ENCODE results near the gene DHFR. TPM values are rescaled to one million over a fixed set of nuclear protein-coding genes. Genes with fewer than 3 reads are reported as not detected.
"Not testable (repeated sequence)": the region's sequence is repeated elsewhere in the genome, so short reads cannot be mapped to it uniquely, and the experiment has no call there.

DHFR gene
- total RNA-seq, 1 donor: 14.8 TPM

DNA sequence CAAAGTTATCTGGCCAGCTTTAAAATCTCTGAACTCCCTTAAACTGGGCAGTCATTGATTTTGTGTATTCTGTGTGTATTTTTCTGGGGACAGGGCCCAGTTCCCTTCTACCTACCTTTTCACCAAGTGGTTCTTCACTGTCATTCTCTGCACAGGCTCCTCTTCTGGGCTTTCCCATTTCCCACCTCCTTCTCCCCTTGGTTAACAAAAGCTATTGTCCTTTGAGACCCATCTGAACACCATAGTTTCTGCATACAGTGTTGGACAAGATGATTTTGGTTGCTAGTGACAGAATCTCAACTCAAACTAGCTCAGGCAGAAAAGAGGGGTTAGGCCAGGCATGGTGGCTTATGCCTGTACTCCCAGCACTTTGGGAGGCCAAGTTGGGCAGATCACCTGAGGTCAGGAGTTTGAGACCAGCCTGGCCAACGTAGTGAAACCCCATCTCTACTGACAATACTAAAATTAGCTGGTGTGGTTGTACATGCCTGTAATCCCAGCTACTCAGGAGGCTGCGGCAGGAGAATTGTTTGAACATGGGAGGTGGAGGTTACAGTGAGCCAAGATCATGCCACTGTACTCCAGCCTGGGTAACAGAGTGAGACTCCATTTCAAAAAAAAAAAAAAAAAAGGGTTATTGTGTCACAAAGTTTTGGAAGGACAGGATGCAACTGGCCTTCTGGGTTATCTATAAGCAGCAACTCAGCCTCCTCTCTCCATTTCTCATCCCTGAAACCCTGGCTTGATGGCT is 53.7 kb downstream of the DHFR start:
- no peak for DNase-seq (ENCODE audit: low read depth in 2 of 3, low spot score in 2 of 3)

DNA sequence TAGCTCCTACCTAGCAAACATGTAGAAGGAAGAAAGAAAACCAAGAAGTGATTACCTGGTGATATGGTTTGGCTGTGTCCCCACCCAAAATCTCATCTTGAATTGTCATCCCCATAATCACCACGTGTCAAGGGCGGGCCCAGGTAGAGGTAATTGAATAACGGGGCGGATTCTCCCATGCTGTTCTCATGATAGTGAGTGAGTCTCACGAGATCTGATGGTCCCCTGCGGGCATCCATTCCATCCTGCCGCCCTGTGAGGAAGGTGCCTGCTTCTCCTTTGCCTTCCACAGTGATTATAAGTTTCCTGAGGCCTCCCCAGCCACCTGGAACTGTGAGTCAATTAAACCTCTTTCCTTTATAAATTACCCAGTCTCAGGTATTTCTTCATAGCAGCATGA is 57.3 kb downstream of the DHFR start:
- no peak for DNase-seq (ENCODE audit: low read depth in 2 of 3, low spot score in 2 of 3)

DNA sequence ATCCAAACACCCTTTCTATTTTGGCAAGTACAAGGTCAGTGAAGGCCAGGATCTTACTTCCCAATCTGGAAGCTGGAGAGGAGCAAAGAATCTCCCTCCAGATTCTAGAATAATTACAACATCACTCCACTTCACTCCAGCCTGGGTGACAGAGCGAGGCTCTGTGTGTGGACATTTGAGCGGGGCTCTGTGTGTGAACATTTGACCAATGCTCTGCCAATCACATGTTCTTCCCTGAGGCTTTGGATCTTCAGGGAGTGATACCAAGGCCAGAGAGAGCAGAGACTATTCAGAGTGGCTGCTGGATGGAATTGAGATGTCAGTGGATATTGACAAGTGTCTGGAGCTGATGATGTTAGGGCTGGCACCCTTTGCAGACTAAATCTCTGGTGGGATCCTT is 60.0 kb downstream of the DHFR start:
- DNase-seq (ENCODE audit: low read depth in 2 of 3, low spot score in 2 of 3): no peak

- DNase-seq (ENCODE audit: low read depth in 2 of 3, low spot score in 2 of 3): no peak
Observed at GRCh38 chr5:80592761-80593160, 62.0 kb downstream of the DHFR start.

DNA sequence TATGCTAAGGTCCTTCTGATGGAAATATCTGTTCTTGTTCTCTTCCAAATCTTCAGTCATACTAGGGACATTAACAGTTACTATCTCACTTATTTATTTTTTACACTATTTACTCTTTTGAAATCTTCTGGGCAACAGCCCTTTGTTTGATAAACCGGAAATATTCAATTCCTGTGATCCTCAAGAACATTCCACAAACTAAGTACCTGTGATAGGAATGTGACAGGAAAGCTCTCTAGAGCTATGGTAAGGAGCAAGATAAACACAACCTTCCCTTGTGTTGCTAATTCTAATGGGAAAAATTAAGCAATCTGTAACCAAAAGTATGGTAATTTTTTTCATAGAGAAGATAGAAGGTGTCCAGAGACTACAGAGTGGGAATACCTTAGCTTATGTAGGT is 62.7 kb downstream of the DHFR start:
- no peak for DNase-seq (ENCODE audit: low read depth in 2 of 3, low spot score in 2 of 3)

DNA sequence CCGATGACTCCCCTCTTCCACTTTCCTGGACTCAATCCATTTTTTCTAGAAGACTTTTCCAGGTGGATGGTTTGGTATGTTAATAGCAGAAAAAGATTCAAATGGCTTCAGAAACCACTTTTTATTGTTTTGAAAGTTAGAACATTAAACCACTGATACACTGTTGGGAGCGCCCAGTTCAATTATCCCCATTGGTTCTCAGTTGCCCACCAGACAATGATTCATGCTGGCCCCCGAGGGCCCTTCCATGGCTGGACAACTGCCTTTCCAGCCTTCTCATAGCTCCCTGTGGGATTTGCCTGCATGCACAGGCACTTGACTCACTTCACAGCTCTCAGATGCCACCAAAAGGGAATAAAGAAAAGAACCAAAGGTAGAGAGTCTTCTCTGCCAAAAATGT is 63.4 kb downstream of the DHFR start:
- DNase-seq (ENCODE audit: low read depth in 2 of 3, low spot score in 2 of 3): no peak

GRCh38 chr5:80590766-80591165 is 64.0 kb downstream of the DHFR start:
- DNase-seq (ENCODE audit: low read depth in 2 of 3, low spot score in 2 of 3): no peak

- DNase-seq (ENCODE audit: low read depth in 2 of 3, low spot score in 2 of 3): no peak
Observed at GRCh38 chr5:80588858-80589540, 65.8 kb downstream of the DHFR start.

DNA sequence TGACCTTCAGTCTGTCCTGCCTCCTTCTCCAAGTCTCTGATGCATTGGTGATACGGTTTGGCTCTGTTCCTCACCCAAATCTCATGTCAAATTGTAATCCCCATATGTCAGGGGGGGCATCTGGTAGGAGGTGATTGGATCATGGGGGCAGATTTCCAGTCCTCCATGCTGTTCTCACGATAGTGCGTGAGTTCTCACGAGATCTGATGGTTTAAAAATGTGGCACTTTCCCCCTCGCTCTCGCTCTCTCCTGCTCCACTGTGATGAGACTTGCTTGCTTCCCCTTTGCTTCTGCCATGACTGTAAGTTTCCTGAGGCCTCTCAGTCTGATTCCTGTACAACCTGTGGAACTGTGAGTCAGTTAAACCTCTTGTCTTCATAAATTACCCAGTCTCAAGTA is 70.0 kb downstream of the DHFR start:
- no peak for DNase-seq (ENCODE audit: low read depth in 2 of 3, low spot score in 2 of 3)

GRCh38 chr5:80580291-80580690 is 74.5 kb downstream of the DHFR start:
- not testable (repeated sequence) for DNase-seq (ENCODE audit: low read depth in 2 of 3, low spot score in 2 of 3)

DNA sequence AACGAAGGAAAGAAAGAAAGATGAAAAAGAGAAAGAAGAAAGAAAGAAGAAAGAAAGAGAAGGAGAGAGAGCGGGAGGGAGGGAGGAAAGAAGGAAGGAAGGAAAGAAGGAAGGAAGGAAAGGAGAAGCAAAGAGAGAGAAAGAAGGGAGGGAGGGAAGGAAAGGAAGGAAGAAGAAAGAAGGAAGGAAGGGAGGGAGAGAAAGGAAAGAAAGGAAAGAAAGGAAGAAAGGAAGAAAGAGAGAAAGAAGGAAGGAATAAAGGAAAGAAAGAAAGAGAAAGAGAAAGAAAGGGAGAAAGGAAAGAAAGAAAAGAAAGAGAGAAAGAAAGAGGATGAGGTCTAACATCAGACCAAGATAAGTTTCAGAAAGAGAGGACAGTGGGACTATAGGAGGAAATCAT is 75.7 kb downstream of the DHFR start:
- no peak for DNase-seq (ENCODE audit: low read depth in 2 of 3, low spot score in 2 of 3)

- no peak for DNase-seq (ENCODE audit: low read depth in 2 of 3, low spot score in 2 of 3)
Observed at GRCh38 chr5:80577707-80578106, 77.1 kb downstream of the DHFR start.

- DNase-seq (ENCODE audit: low read depth in 2 of 3, low spot score in 2 of 3): no peak
Observed at GRCh38 chr5:80576383-80576782, 78.4 kb downstream of the DHFR start.

Small RNA genes lying within 50 kb of the gene (small RNA-seq; reads per million reads assigned to genes)
- gene DBIP2: not detected
- gene MTRNR2L2: not detected

Other genes starting within 250 kb of the DHFR start
- gene ZFYVE16, start 246.9 kb downstream of the DHFR start, total RNA-seq: 6.2 TPM
- 0.81 TPM for gene FAM151B, start 166.9 kb downstream of the DHFR start, total RNA-seq
- gene ANKRD34B, start 84.7 kb downstream of the DHFR start, total RNA-seq: under 0.01 TPM
- 5.9 TPM for gene MSH3, start 331 bp downstream of the DHFR start, total RNA-seq

All from hematopoietic multipotent progenitor cell (in vitro differentiated cells).